ENCODE data around the gene ZNF444.
"Not testable (repeated sequence)": the region's sequence is repeated elsewhere in the genome, so short reads cannot be mapped to it uniquely, and the experiment has no call there.

Gene ZNF444

GRCh38 chr19:56097776-56098175 is 43.3 kb upstream of the ZNF444 start:
- no peak for DNase-seq (ENCODE audit: low read depth)
- TF ChIP-seq, protein P1, sequence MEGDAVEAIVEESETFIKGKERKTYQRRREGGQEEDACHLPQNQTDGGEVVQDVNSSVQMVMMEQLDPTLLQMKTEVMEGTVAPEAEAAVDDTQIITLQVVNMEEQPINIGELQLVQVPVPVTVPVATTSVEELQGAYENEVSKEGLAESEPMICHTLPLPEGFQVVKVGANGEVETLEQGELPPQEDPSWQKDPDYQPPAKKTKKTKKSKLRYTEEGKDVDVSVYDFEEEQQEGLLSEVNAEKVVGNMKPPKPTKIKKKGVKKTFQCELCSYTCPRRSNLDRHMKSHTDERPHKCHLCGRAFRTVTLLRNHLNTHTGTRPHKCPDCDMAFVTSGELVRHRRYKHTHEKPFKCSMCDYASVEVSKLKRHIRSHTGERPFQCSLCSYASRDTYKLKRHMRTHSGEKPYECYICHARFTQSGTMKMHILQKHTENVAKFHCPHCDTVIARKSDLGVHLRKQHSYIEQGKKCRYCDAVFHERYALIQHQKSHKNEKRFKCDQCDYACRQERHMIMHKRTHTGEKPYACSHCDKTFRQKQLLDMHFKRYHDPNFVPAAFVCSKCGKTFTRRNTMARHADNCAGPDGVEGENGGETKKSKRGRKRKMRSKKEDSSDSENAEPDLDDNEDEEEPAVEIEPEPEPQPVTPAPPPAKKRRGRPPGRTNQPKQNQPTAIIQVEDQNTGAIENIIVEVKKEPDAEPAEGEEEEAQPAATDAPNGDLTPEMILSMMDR (IDR thresholded peaks at IDR 0.05; ENCODE audit: control insufficient read depth, extremely low read depth, insufficient read depth) = no peak
- no peak overlapping the region for H3K4me3 ChIP-seq (ENCODE audit: low read depth, low read length)

GRCh38 chr19:56098237-56098636 is 42.9 kb upstream of the ZNF444 start:
- not testable (repeated sequence) for DNase-seq (ENCODE audit: low read depth); H3K4me3 ChIP-seq (ENCODE audit: low read depth, low read length)

DNA sequence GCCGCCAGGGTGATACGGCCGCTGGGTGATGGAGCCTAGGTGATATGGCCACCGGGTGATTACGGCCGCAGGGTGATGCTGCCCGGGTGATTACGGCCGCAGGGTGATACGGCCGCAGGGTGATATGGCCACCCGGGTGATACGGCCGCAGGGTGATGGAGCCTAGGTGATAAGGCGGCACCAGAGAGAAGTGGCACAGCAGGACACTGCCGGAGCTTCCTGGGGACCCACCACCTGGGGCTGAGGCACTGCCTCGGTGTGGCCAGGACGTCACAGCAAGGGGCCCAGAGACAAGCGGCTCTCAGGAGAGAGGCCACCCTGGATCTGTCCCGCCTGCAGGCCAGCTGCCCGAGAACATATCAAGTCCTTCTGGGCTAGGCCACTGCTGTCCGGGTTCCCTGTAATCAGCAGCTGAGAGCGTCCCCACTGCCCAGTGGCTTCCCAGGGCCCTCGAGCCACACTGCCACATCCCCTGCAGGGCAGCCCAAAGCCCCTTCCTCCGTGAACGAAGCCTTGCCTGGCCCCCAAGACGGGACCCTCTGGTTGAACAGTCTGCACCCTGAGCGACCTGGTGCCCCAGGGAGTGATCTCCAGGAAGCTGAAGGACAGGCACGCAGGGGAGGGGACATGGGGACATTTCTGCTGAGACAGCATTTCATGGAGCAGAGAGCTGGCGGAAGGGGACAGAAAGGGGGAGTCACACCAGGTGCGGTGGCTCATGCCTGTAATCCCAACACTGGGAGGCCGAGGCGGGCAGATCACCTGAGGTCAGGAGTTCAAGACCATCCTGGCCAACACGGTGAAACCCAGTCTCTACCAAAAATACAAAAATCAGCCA is 42.1 kb upstream of the ZNF444 start:
- no peak for DNase-seq (ENCODE audit: low read depth)
- TF ChIP-seq, protein P1 (IDR thresholded peaks at IDR 0.05; ENCODE audit: control insufficient read depth, extremely low read depth, insufficient read depth) = no peak

GRCh38 chr19:56099638-56100539 is 41.2 kb upstream of the ZNF444 start:
- TF ChIP-seq, protein P1 (IDR thresholded peaks at IDR 0.05; ENCODE audit: control insufficient read depth, extremely low read depth, insufficient read depth) = no peak
- DNase-seq (ENCODE audit: low read depth) = no peak
- no peak overlapping the region for H3K4me3 ChIP-seq (ENCODE audit: low read depth, low read length)

More for the DNA sequence above, 42.1 kb upstream of the ZNF444 start:
- no peak overlapping the region for H3K4me3 ChIP-seq (ENCODE audit: low read depth, low read length)

DNA sequence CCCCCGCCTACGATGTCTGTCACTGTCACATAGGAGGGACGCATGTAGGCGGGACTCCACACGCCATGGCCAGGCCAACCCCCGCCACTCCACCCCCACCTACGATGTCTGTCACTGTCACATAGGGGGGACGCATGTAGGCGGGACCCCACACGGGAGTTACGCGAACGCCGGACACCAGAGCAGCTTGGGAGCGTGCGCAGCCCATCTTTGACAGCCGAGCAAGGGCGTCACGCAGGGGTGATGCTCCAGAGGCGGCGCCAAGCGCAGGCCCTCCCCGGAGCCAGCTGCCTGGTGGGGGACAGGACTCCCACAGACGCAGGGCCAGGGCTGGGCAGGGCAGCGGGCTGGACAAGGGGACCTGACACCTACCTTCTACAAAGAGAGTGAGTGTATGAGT is 40.0 kb upstream of the ZNF444 start:
- TF ChIP-seq, protein P1 (IDR thresholded peaks at IDR 0.05; ENCODE audit: control insufficient read depth, extremely low read depth, insufficient read depth) = no peak
- H3K4me3 ChIP-seq (ENCODE audit: low read depth, low read length) = no peak overlapping the region
- DNase-seq (ENCODE audit: low read depth) = no peak

DNA sequence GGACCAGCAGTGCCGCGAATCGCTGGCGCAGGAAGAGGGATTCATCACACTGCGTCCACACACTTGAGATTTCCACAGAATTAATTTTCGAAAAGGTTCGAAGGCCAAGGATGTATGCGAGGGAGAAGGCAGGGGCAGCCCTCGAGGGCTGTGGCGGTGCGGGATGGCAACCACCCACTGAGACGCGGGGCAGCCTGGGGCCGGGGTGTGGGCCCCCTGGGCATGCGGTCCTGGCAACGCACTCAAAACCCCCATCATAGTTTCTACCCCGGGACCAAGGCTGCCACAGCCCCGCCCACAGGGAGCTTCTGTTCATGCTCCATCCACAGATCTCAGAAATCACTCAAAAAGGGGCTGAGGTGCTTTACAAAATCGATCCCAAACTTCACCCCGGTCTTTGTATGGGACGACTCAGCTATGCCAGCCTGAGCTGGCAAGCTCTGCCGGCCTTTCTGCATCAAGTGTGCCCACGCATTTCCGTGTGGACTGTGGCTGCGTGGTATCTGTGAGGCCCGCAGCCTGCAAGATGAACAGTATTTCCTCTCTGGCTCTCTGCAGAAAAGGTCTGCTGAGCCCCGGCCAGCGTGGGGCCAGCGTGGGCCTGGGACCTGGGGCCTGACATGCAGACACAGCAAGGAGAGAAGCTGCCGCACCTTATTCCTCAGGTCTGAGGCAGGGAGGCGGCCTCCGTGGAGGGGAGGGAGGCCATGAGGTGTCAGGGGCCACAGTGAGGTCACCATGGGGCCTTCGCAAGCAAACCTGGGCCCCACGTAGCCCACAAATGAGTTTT is 39.1 kb upstream of the ZNF444 start:
- TF ChIP-seq, protein P1 (IDR thresholded peaks at IDR 0.05; ENCODE audit: control insufficient read depth, extremely low read depth, insufficient read depth) = no peak
- no peak overlapping the region for H3K4me3 ChIP-seq (ENCODE audit: low read depth, low read length)
- DNase-seq (ENCODE audit: low read depth) = no peak
